Caco-2 (cell line): ENCODE results near the gene BANF2. TPM values are rescaled to one million over a fixed set of nuclear protein-coding genes. Genes with fewer than 3 reads are reported as not detected.

Source experiments
- BruUV-seq: library from RNA; stranded (reverse); fragments of 400-500 nt; replicated peaks from 2 replicates; lab custom pipeline; 2021; lab: Mats Ljungman, UMichigan
- CTCF ChIA-PET: fragments of 300-600 bp; sonication (Branson Sonifier 250); formaldehyde crosslinking; loops from one replicate; lab custom pipeline; 2022; ENCODE audit warnings: antibody characterized with exemption; lab: Charles Lee
- POLR2A ChIA-PET: fragments of 300-600 bp; sonication (Branson Sonifier 250); formaldehyde crosslinking; loops from one replicate; lab custom pipeline; 2022; ENCODE audit warnings: antibody characterized with exemption; lab: Charles Lee
- DNase-seq, 2 experiments: peaks; one replicate each; pipeline versions ENCODE4 v3.0.0 to v3.0.0-alpha.2; 2020 to 2022
- H3K27me3 ChIP-seq: replicated peaks from 2 replicates; pipeline ENCODE4 v1.6.0; 2011; ENCODE audit warnings: low read length; ENCODE audit not compliant: control insufficient read depth, insufficient read depth
- H3K36me3 ChIP-seq: 2 replicates; pipeline ENCODE4 v1.5.1; 2011; ENCODE audit warnings: low read length; ENCODE audit not compliant: control insufficient read depth, insufficient read depth
- H3K4me1 ChIP-seq: fragments of 250-450 bp; sonication (Bioruptor Pico); 2 replicates; pipeline ENCODE4 v1.5.1; 2020; ENCODE audit warnings: mild to moderate bottlenecking
- H3K4me3 ChIP-seq: 2 replicates; pipeline ENCODE4 v1.5.1; 2011; ENCODE audit warnings: low read depth, mild to moderate bottlenecking, control low read depth, low read length
- H3K9me3 ChIP-seq: fragments of 250-450 bp; sonication (Bioruptor Pico); 2 replicates; pipeline ENCODE4 v1.5.1; 2020; ENCODE audit warnings: mild to moderate bottlenecking, moderate library complexity
- H3K27ac Mint-ChIP-seq: one replicate; pipeline ENCODE4 v1.8.0; 2022; ENCODE audit warnings: mixed read lengths; ENCODE audit not compliant: unreplicated experiment
- H3K27me3 Mint-ChIP-seq: one replicate; pipeline ENCODE4 v1.8.0; 2022; ENCODE audit warnings: mixed read lengths; ENCODE audit not compliant: insufficient read depth, unreplicated experiment
- H3K36me3 Mint-ChIP-seq: one replicate; pipeline ENCODE4 v1.8.0; 2022; ENCODE audit warnings: mild to moderate bottlenecking, mixed read lengths; ENCODE audit not compliant: insufficient read depth, unreplicated experiment
- H3K4me1 Mint-ChIP-seq: one replicate; pipeline ENCODE4 v1.8.0; 2022; ENCODE audit warnings: low read depth, mixed read lengths; ENCODE audit not compliant: unreplicated experiment
- H3K4me3 Mint-ChIP-seq: one replicate; pipeline ENCODE4 v1.8.0; 2022; ENCODE audit warnings: mild to moderate bottlenecking, moderate library complexity, mixed read lengths; ENCODE audit not compliant: unreplicated experiment
- H3K9me3 Mint-ChIP-seq: one replicate; pipeline ENCODE4 v1.8.0; 2022; ENCODE audit warnings: mixed read lengths; ENCODE audit not compliant: unreplicated experiment
- intact Hi-C: fragments of 100-400 bp; cut with micrococcal nuclease; formaldehyde crosslinking; loops from one replicate; pipeline ENCODE4 v1.10.0; 2022; ENCODE audit not compliant: unreplicated experiment
- total RNA-seq: library from RNA; stranded (reverse); gene quantifications from 2 replicates; pipeline ENCODE4 v1.2.3, GENCODE V29; 2022
- TF ChIP-seq, protein P1 (sequence below), 2 experiments: fragments of 200-600 bp in 1 of 2; IDR thresholded peaks; 1 replicate in 1 of 2; 2 replicates in 1 of 2; pipeline versions ENCODE4 v1.5.1 to v1.8.0; 2011 to 2022; ENCODE audit warnings: antibody characterized with exemption in 1 of 2, control low read depth in 1 of 2, inconsistent platforms in 1 of 2, low read depth in 1 of 2, low read length in 1 of 2, mild to moderate bottlenecking in 1 of 2, moderate library complexity in 1 of 2; ENCODE audit not compliant: insufficient read depth in 1 of 2, severe bottlenecking in 1 of 2, unreplicated experiment in 1 of 2

The BANF2 gene
- total RNA-seq, 1 experiment from 2014 or later, result 2.1 TPM

- TF ChIP-seq, protein P1, sequence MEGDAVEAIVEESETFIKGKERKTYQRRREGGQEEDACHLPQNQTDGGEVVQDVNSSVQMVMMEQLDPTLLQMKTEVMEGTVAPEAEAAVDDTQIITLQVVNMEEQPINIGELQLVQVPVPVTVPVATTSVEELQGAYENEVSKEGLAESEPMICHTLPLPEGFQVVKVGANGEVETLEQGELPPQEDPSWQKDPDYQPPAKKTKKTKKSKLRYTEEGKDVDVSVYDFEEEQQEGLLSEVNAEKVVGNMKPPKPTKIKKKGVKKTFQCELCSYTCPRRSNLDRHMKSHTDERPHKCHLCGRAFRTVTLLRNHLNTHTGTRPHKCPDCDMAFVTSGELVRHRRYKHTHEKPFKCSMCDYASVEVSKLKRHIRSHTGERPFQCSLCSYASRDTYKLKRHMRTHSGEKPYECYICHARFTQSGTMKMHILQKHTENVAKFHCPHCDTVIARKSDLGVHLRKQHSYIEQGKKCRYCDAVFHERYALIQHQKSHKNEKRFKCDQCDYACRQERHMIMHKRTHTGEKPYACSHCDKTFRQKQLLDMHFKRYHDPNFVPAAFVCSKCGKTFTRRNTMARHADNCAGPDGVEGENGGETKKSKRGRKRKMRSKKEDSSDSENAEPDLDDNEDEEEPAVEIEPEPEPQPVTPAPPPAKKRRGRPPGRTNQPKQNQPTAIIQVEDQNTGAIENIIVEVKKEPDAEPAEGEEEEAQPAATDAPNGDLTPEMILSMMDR (IDR thresholded peaks at IDR 0.05; ENCODE audit: insufficient read depth in 1 of 2, low read depth in 1 of 2, low read length in 1 of 2, severe bottlenecking in 1 of 2, unreplicated experiment in 1 of 2), result no peak
- Mint-ChIP-seq H3K36me3 (peaks cover 94% of the 10 kb centered on the region), H3K27ac (no peak overlapping the region), H3K4me3 (no peak overlapping the region), H3K4me1 (peaks cover 27% of the 10 kb centered on the region), H3K9me3 (no peaks in the 10 kb centered on the region), H3K27me3 (no peaks in the 10 kb centered on the region)
- DNase-seq, result no peak
- ChIA-PET POLR2A (no interaction called here), CTCF (no interaction called here)
- H3K9me3 ChIP-seq, result no peaks in the 10 kb centered on the region
- no TSS peak for BruUV-seq
- peaks cover 10% of the 10 kb centered on the region for H3K36me3 ChIP-seq
- no peaks in the 10 kb centered on the region for H3K4me1 ChIP-seq
- intact Hi-C loops, result loop anchor here (5.0 kb wide), 1 partner anchor 155 kb away; no protein-coding TSS in a partner anchor
- H3K4me3 ChIP-seq, result no peak overlapping the region
- no peaks in the 10 kb centered on the region for H3K27me3 ChIP-seq
These were observed 32.3 kb upstream of the BANF2 start for GRCh38 chr20:17667445-17667844.

- no peak for DNase-seq
- Histone ChIP-seq H3K4me3 (no peak overlapping the region), H3K27me3 (no peaks in the 10 kb centered on the region), H3K4me1 (peaks cover 5% of the 10 kb centered on the region; the same call in 1 of the 2 replicates), H3K36me3 (peaks cover 10% of the 10 kb centered on the region), H3K9me3 (no peaks in the 10 kb centered on the region)
- intact Hi-C loops, result loop anchor here (5.0 kb wide), 1 partner anchor 154 kb away; no protein-coding TSS in a partner anchor
- POLR2A ChIA-PET, result no interaction called here
- CTCF ChIA-PET, result no interaction called here
- no TSS peak for BruUV-seq
- H3K4me1 Mint-ChIP-seq, result peaks cover 26% of the 10 kb centered on the region
- no peak overlapping the region for H3K27ac Mint-ChIP-seq
- no peaks in the 10 kb centered on the region for H3K9me3 Mint-ChIP-seq
- H3K27me3 Mint-ChIP-seq, result no peaks in the 10 kb centered on the region
- no peak overlapping the region for H3K4me3 Mint-ChIP-seq
- H3K36me3 Mint-ChIP-seq, result peaks cover 94% of the 10 kb centered on the region
- TF ChIP-seq, protein P1 (IDR thresholded peaks at IDR 0.05; ENCODE audit: insufficient read depth in 1 of 2, low read depth in 1 of 2, low read length in 1 of 2, severe bottlenecking in 1 of 2, unreplicated experiment in 1 of 2), result no peak
These were observed 31.3 kb upstream of the BANF2 start for GRCh38 chr20:17668432-17668831.

- no peak overlapping the region for H3K4me3 ChIP-seq
- Mint-ChIP-seq H3K9me3 (no peaks in the 10 kb centered on the region), H3K27ac (no peak overlapping the region), H3K36me3 (peaks cover 94% of the 10 kb centered on the region), H3K4me1 (peaks cover 26% of the 10 kb centered on the region), H3K27me3 (no peaks in the 10 kb centered on the region), H3K4me3 (no peak overlapping the region)
- TF ChIP-seq, protein P1 (IDR thresholded peaks at IDR 0.05; ENCODE audit: insufficient read depth in 1 of 2, low read depth in 1 of 2, low read length in 1 of 2, severe bottlenecking in 1 of 2, unreplicated experiment in 1 of 2), result no peak
- POLR2A ChIA-PET, result no interaction called here
- peaks cover 9% of the 10 kb centered on the region; the same call in 1 of the 2 replicates for H3K4me1 ChIP-seq
- BruUV-seq, result no TSS peak
- intact Hi-C loops, result loop anchor here (5.0 kb wide), 1 partner anchor 153 kb away; no protein-coding TSS in a partner anchor
- H3K36me3 ChIP-seq, result peaks cover 10% of the 10 kb centered on the region
- no peaks in the 10 kb centered on the region for H3K9me3 ChIP-seq
- CTCF ChIA-PET, result no interaction called here
- no peaks in the 10 kb centered on the region for H3K27me3 ChIP-seq
- no peak for DNase-seq
These were observed 30.3 kb upstream of the BANF2 start for GRCh38 chr20:17669306-17669931.
